ENCODE measurements around the gene MN1. TPM values are rescaled to one million over a fixed set of nuclear protein-coding genes. Genes with fewer than 3 reads are reported as not detected.

MN1 gene
- total and polyA plus RNA-seq, 2 of the 8 experiments (the other 6 are each of a cell fraction or from before 2014, with no cell fraction given), result 3.1 to 4.9 TPM

DNA sequence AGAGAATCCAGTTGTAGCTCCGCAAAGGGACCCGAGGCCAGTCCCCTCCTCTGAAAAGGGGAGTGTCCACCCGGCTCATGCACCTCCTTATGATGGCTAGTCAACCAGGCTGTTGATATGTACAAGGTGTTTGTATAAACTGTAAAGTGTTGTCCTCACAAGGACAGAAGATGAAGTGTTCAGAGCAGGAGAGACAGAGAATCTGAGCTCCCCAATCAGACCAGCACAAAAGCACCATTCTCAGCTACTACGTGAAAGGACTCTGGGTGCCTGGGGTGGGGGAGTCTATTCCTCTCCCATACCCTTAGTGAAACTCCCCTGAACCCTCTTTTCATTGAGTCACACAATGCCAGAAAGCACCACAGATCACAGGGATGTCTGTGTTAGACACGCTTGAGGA is 49.4 kb downstream of the MN1 start:
- H3K9me3 ChIP-seq (ENCODE audit: insufficient read depth in 2 of 2, low read depth in 1 of 2, low read length in 1 of 2), result no peaks in the 10 kb centered on the region
- no peak overlapping the region for H2BK20ac ChIP-seq (ENCODE audit: low read length)
- no peak overlapping the region for H3K14ac ChIP-seq (ENCODE audit: insufficient read length)
- H2BK5ac ChIP-seq (ENCODE audit: low read depth, low read length), result no peak overlapping the region
- no peak overlapping the region for H4K91ac ChIP-seq (replicated peaks; ENCODE audit: insufficient read length, low read length)
- H3K4me3 ChIP-seq (ENCODE audit: extremely low read depth in 1 of 4, insufficient read depth in 2 of 4, low read depth in 3 of 4, low read length in 4 of 4), result no peak overlapping the region
- DNase-seq (ENCODE audit: low read depth in 1 of 2, low spot score in 2 of 2) (no peak), FAIRE-seq (no peak)
- no peak overlapping the region for H3K9ac ChIP-seq (replicated peaks in 1 of 4; ENCODE audit: extremely low read depth in 1 of 4, low read depth in 3 of 4, low read length in 3 of 4)
- no peak overlapping the region for H3K4ac ChIP-seq (replicated peaks; ENCODE audit: insufficient read length, low read depth, low read length)
- ChIA-PET POLR2A (ENCODE audit: partially characterized antibody) (interaction anchor here (1.2 to 1.5 kb wide), 4 partner anchors 8 to 70 kb away, joined by 4 to 5 read pairs (median 5); no protein-coding TSS in a partner anchor), CTCF (ENCODE audit: partially characterized antibody) (interaction anchor here (1.5 to 1.8 kb wide), 4 partner anchors 10 to 73 kb away, joined by 3 to 5 read pairs (median 4); no protein-coding TSS in a partner anchor)
- WGBS, 2 experiments (ENCODE audit: extremely low coverage in 1 of 2, insufficient coverage in 1 of 2, insufficient read length in 1 of 2, insufficient replicate concordance in 2 of 2, low coverage in 1 of 2, low lambda C conversion rate in 2 of 2, missing lambda C conversion rate in 1 of 2), result 93% methylated on average over 5 of the region's 5 CpGs; no CpG with 5 or more reads in 1 of the 2 experiments
- peaks cover 11 to 32% (median 22%) of the 10 kb centered on the region in 4 experiments for H3K4me1 ChIP-seq (replicated peaks in 1 of 4; ENCODE audit: control insufficient read depth in 3 of 4, insufficient read depth in 4 of 4, low read length in 3 of 4)
- no peaks in the 10 kb centered on the region for H4K20me1 ChIP-seq (replicated peaks in 1 of 2; ENCODE audit: control insufficient read depth in 1 of 2, insufficient read depth in 2 of 2, low read length in 2 of 2)
- H3K79me2 ChIP-seq (ENCODE audit: control insufficient read depth in 1 of 2, insufficient read depth in 2 of 2, low read length in 2 of 2), result no peaks in the 10 kb centered on the region
- H4K5ac ChIP-seq (ENCODE audit: insufficient read length, low read depth, low read length), result no peak overlapping the region
- no peak overlapping the region for H4K8ac ChIP-seq (ENCODE audit: extremely low read depth, insufficient read depth, low read length)
- no peak overlapping the region for H3K4me2 ChIP-seq (ENCODE audit: insufficient read depth in 1 of 2, low read depth in 2 of 2, low read length in 2 of 2)
- H3K56ac ChIP-seq (replicated peaks; ENCODE audit: insufficient read length, low read depth, low read length), result no peak overlapping the region
- no peak overlapping the region for H2BK12ac ChIP-seq (ENCODE audit: low read depth, low read length)
- H3K18ac ChIP-seq (ENCODE audit: extremely low read depth, low read length), result no peak overlapping the region
- H2BK15ac ChIP-seq (ENCODE audit: low read length), result no peak overlapping the region
- H2AK5ac ChIP-seq (ENCODE audit: low read depth, low read length), result peak overlapping the region; percentile 53; the same call in 1 of the 2 replicates
- H3K79me1 ChIP-seq (ENCODE audit: low read depth, low read length), result no peaks in the 10 kb centered on the region
- no peaks in the 10 kb centered on the region for H3K36me3 ChIP-seq (ENCODE audit: control insufficient read depth in 2 of 4, insufficient read depth in 4 of 4, low read length in 3 of 4)
- H3K27me3 ChIP-seq (replicated peaks in 1 of 4; ENCODE audit: control insufficient read depth in 3 of 4, extremely low read depth in 1 of 4, insufficient read depth in 3 of 4, low read length in 3 of 4), result peaks cover 0 to 3% (median 0%) of the 10 kb centered on the region in 4 experiments; a peak in 1 of 7 replicates
- H3K23ac ChIP-seq (ENCODE audit: insufficient read length), result no peak overlapping the region
- no peaks in the 10 kb centered on the region; the same call in 1 of the 2 replicates for H3K23me2 ChIP-seq (ENCODE audit: low read depth, low read length)
- no peak overlapping the region for H2BK120ac ChIP-seq (replicated peaks; ENCODE audit: low read depth, low read length)
- no peak overlapping the region for H2AFZ ChIP-seq (ENCODE audit: low read length)
- H3K27ac ChIP-seq (ENCODE audit: low read depth, low read length), result no peak overlapping the region
- TF ChIP-seq SP2 (IDR thresholded peaks at IDR 0.05; ENCODE audit: low read length), result no peak
- TF ChIP-seq BRCA1 (IDR thresholded peaks at IDR 0.05; ENCODE audit: low read depth, low read length), result no peak
- no peak for TF ChIP-seq ASH2L (IDR thresholded peaks at IDR 0.05; ENCODE audit: low read length)
- no peak for TF ChIP-seq GABPA (IDR thresholded peaks at IDR 0.05; ENCODE audit: borderline replicate concordance, insufficient read depth, low read length)
- no peak for TF ChIP-seq EGR1 (IDR thresholded peaks at IDR 0.05; ENCODE audit: borderline replicate concordance, low read depth, low read length)
- TF ChIP-seq, protein P1, sequence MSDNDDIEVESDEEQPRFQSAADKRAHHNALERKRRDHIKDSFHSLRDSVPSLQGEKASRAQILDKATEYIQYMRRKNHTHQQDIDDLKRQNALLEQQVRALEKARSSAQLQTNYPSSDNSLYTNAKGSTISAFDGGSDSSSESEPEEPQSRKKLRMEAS (IDR thresholded peaks at IDR 0.05), result no peak
- no peak for TF ChIP-seq TBP (IDR thresholded peaks at IDR 0.05; ENCODE audit: low read depth, low read length)
- TF ChIP-seq EP300 (IDR thresholded peaks at IDR 0.05; ENCODE audit: borderline replicate concordance in 1 of 2, low read depth in 2 of 2, low read length in 2 of 2), result no peak
- no peak for TF ChIP-seq GTF2F1 (IDR thresholded peaks at IDR 0.05; ENCODE audit: borderline replicate concordance, low read depth, low read length)
- TF ChIP-seq KDM5A (IDR thresholded peaks at IDR 0.05; ENCODE audit: low read length), result no peak
- TF ChIP-seq TAF1 (IDR thresholded peaks at IDR 0.05; ENCODE audit: low read depth, low read length), result no peak
